ENCODE measurements around the gene DAP. TPM values are rescaled to one million over a fixed set of nuclear protein-coding genes. Genes with fewer than 3 reads are reported as not detected.

Gene DAP
- total RNA-seq, 6 donors from 2014 or later = 38.8 to 101 (median 77.6) TPM

DNA sequence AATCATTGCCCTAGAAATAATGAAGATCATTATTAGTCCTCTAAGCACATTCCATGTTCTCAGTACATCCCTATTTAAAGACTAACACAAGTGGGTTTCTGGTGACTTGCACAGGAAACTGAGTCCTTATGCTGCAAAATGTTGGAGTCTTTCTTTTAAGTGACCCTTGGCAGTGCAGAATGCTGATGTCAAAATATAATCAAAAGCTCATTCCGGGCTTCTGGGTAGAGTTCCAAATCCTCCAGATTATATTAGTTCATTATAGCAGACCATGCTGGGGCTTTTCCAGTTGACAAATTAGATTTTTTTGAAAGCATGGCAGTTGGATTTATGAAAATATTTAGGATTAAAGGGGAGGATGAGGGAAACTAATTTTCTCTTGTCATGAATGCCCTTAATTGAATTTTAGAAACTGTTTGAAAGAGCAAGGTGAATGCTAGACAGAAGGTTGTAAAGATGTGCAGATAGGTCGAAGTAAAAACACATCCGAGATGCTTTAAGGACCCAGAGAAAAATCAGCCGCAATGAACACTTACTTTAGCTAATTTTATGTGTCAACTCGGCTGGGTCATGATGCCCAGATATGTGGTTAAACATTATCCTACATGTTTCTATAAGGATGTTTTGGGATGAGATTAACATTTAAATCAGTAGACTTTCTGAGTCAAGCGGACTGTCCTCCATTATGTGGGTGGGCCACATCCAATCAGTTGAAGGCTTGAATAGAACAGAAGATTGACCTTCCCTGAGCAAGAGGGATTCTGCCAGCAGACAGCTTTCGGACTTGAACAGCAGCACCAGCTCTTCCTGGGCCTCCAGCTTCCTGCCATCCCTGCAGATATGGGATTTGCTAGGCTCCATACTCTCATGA, 88.7 kb downstream of the DAP start:
- no peaks in the 10 kb centered on the region for H3K27me3 ChIP-seq
- H3K4me3 ChIP-seq = no peak overlapping the region
- H3K9me3 ChIP-seq = no peaks in the 10 kb centered on the region
- peaks cover 0 to 2% (median under 1%) of the 10 kb centered on the region in 4 donors for H3K36me3 ChIP-seq
- 88% methylated on average over 7 of the region's 7 CpGs for WGBS, 2 donors
- ATAC-seq (ENCODE audit: low FRiP score in 2 of 2) = no peak
- no peak for TF ChIP-seq EP300 (IDR thresholded peaks at IDR 0.05)
- no peak for TF ChIP-seq POLR2AphosphoS5 (IDR thresholded peaks at IDR 0.05)
- no peak for TF ChIP-seq POLR2A (IDR thresholded peaks at IDR 0.05)
- TF ChIP-seq, protein P1, sequence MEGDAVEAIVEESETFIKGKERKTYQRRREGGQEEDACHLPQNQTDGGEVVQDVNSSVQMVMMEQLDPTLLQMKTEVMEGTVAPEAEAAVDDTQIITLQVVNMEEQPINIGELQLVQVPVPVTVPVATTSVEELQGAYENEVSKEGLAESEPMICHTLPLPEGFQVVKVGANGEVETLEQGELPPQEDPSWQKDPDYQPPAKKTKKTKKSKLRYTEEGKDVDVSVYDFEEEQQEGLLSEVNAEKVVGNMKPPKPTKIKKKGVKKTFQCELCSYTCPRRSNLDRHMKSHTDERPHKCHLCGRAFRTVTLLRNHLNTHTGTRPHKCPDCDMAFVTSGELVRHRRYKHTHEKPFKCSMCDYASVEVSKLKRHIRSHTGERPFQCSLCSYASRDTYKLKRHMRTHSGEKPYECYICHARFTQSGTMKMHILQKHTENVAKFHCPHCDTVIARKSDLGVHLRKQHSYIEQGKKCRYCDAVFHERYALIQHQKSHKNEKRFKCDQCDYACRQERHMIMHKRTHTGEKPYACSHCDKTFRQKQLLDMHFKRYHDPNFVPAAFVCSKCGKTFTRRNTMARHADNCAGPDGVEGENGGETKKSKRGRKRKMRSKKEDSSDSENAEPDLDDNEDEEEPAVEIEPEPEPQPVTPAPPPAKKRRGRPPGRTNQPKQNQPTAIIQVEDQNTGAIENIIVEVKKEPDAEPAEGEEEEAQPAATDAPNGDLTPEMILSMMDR (IDR thresholded peaks at IDR 0.05) = no peak
- no peaks in the 10 kb centered on the region for H3K4me1 ChIP-seq
- H3K27ac ChIP-seq = no peak overlapping the region
- DNase-seq = no peak

DNA sequence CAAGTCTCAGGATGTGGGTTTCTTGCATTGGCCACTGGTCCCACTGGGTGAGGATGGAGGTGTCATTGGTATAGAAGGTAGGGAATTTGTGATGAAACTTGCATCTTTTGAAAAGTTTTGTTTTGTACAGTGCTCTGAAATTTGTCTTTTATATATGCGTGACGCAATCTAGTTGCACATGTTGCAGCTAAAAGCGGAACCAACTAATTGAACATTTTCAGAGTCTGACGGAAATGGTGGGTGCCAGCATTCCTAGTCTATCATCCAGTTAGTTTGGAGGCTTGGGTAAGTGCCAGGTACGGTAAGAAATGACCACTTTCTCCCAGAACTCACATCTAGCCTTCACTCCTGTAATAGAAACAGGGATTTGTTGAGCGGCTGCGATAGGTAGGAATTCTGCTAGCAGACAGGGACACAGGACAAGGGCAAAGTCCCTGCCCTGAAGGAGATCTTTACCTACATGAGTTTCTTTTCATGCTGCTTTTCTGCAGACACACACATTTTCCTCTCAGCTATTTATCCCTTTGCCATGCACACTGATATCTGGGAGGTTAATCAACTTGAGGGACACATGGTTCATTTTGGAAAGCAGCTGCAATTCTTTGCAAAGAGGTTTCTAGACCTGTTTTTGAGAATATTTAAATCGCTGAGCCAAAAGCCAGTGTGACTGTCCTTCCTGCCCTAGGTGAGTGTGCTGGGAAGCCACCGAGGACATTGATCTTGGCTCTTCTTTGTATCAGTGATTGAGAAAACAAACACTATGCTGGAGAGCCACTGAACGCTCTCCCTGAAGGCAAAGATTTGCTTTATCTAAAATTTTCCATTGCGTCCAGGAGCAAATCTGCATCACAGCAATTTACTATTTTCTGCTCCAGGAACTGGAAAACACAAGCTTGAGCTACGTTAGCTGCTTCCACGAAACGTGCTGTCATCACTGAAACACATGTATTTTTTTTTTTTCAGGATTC, 89.7 kb downstream of the DAP start:
- ATAC-seq (ENCODE audit: low FRiP score in 2 of 2) (no peak), DNase-seq (no peak)
- 66 to 70% methylated on average over 14 of the region's 14 CpGs for WGBS, 2 donors
- H3K36me3 ChIP-seq = no peaks in the 10 kb centered on the region
- no peak overlapping the region for H3K4me3 ChIP-seq
- no peaks in the 10 kb centered on the region for H3K27me3 ChIP-seq
- no peak overlapping the region for H3K27ac ChIP-seq
- no peaks in the 10 kb centered on the region for H3K9me3 ChIP-seq
- TF ChIP-seq POLR2A (IDR thresholded peaks at IDR 0.05) (no peak), POLR2AphosphoS5 (IDR thresholded peaks at IDR 0.05) (no peak), EP300 (IDR thresholded peaks at IDR 0.05) (no peak)
- TF ChIP-seq, protein P1 (IDR thresholded peaks at IDR 0.05) = no peak
- no peaks in the 10 kb centered on the region for H3K4me1 ChIP-seq

DNA sequence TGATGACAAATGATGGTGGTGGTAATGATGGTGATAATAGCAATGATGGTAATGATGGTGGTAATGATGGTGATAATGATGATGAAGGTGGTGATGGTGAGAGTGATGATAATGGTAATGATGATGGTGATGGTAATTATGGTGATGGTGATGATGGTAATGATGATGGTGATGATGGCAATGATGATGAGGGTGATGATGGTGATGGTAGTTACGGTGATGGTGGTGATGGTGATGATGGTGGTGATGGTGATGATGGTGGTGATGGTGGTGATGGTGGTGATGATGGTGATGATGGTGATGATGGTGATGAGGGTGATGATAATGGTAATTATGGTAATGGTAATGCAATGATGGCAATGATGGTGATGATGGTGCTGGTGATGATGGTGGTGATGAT, 91.1 kb downstream of the DAP start:
- 96 to 100% methylated on average over 1 of the region's 1 CpG for WGBS, 2 donors
- Histone ChIP-seq H3K4me1 (no peaks in the 10 kb centered on the region), H3K36me3 (no peaks in the 10 kb centered on the region), H3K27ac (no peak overlapping the region), H3K9me3 (no peaks in the 10 kb centered on the region), H3K27me3 (no peaks in the 10 kb centered on the region), H3K4me3 (no peak overlapping the region)
- TF ChIP-seq POLR2A (IDR thresholded peaks at IDR 0.05) (no peak), POLR2AphosphoS5 (IDR thresholded peaks at IDR 0.05) (no peak), EP300 (IDR thresholded peaks at IDR 0.05) (no peak)
- TF ChIP-seq, protein P1 (IDR thresholded peaks at IDR 0.05) = no peak
- DNase-seq (no peak), ATAC-seq (ENCODE audit: low FRiP score in 2 of 2) (no peak)

DNA sequence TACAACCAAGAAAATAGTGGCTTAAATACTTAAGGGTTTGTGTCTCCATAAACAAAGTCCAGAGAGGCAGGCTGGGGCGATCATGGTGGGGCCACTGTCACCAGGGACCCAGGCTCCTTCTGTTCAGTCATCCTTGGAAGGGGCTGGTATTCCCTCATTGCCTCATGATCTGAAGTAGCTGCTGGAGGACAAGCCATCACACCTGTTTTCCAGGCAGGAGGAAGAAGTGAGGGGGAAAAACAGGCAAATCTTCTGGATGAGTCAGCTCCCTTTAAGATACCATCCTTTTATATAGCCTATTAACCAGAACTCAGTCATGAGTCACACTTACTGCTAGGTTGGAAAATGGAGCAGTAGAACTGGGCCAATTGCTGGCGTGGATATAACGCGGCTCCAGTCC, 92.3 kb downstream of the DAP start:
- DNase-seq (no peak), ATAC-seq (ENCODE audit: low FRiP score in 2 of 2) (no peak)
- no peaks in the 10 kb centered on the region for H3K9me3 ChIP-seq
- no peak overlapping the region for H3K4me3 ChIP-seq
- 88 to 98% methylated on average over 4 of the region's 4 CpGs for WGBS, 2 donors
- H3K36me3 ChIP-seq = no peaks in the 10 kb centered on the region
- H3K27ac ChIP-seq = no peak overlapping the region
- no peaks in the 10 kb centered on the region for H3K27me3 ChIP-seq
- TF ChIP-seq POLR2A (IDR thresholded peaks at IDR 0.05) (no peak), POLR2AphosphoS5 (IDR thresholded peaks at IDR 0.05) (no peak), EP300 (IDR thresholded peaks at IDR 0.05) (no peak)
- TF ChIP-seq, protein P1 (IDR thresholded peaks at IDR 0.05) = no peak
- no peaks in the 10 kb centered on the region for H3K4me1 ChIP-seq
